Ishikawa (cell line): ENCODE measurements around the gene NOSIP.

ENCODE experiments used
- CEBPB ChIP-seq: IDR thresholded peaks from 2 replicates; pipeline ENCODE4 v1.6.1; 2012
- CREB1 ChIP-seq: IDR thresholded peaks from 2 replicates; pipeline ENCODE4 v1.6.1; 2012; ENCODE audit warnings: low read depth
- EGR1 ChIP-seq: IDR thresholded peaks from 2 replicates; pipeline ENCODE4 v1.6.1; 2012
- EP300 ChIP-seq: IDR thresholded peaks from 2 replicates; pipeline ENCODE4 v1.6.1; 2012; ENCODE audit warnings: borderline replicate concordance
- FOXM1 ChIP-seq: IDR thresholded peaks from 2 replicates; pipeline ENCODE4 v1.6.1; 2012; ENCODE audit warnings: low read depth, borderline replicate concordance
- MAX ChIP-seq: IDR thresholded peaks from 2 replicates; pipeline ENCODE4 v1.6.1; 2012
- NFIC ChIP-seq: IDR thresholded peaks from 2 replicates; pipeline ENCODE4 v1.6.1; 2012
- RAD21 ChIP-seq: IDR thresholded peaks from 2 replicates; pipeline ENCODE4 v1.6.1; 2012; ENCODE audit warnings: low read depth
- TAF1 ChIP-seq: IDR thresholded peaks from 2 replicates; pipeline ENCODE4 v1.6.1; 2012; ENCODE audit warnings: low read depth, mild to moderate bottlenecking
- TCF12 ChIP-seq: IDR thresholded peaks from 2 replicates; pipeline ENCODE4 v1.6.1; 2012; ENCODE audit warnings: low read depth
- TEAD4 ChIP-seq: IDR thresholded peaks from 2 replicates; pipeline ENCODE4 v1.6.1; 2012
- USF1 ChIP-seq: IDR thresholded peaks from 2 replicates; pipeline ENCODE4 v1.6.1; 2012
- YY1 ChIP-seq: IDR thresholded peaks from 2 replicates; pipeline ENCODE4 v1.6.1; 2012; ENCODE audit warnings: low read depth
- ZBTB7A ChIP-seq: IDR thresholded peaks from 2 replicates; pipeline ENCODE4 v1.6.1; 2012; ENCODE audit warnings: low read depth
- TF ChIP-seq, protein P1 (sequence below): IDR thresholded peaks from 2 replicates; pipeline ENCODE4 v1.6.1; 2012; ENCODE audit warnings: low read depth, mild to moderate bottlenecking

The NOSIP gene

GRCh38 chr19:49565261-49565660 lies 15.1 kb downstream of the NOSIP start:
- no peak for TF ChIP-seq YY1

DNA sequence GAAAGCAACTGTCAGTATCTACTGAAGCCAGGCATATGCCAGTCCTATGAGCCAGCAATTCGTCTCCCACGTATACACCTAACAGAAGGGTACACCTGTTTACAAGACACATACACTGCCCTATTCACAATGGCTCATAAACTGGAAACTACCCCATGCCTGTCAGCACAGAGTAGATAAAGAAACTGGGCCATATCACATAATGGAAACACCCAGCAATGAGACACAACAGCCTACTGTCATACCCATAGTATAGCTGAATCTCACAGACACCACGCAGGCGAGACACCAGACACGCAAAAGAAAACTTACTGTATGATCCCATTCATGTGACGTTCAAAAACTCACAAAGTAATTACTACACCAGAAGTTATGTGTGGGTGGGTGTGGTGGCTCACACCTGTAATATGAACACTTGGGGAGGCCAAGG lies 15.7 kb downstream of the NOSIP start:
- no peak for TF ChIP-seq CEBPB
- no peak for TF ChIP-seq EP300
- TF ChIP-seq CREB1, result no peak
- TF ChIP-seq TAF1, result no peak
- TF ChIP-seq TEAD4, result no peak
- no peak for TF ChIP-seq MAX
- TF ChIP-seq ZBTB7A, result no peak
- no peak for TF ChIP-seq YY1
- no peak for TF ChIP-seq FOXM1

GRCh38 chr19:49560358-49560900 lies 19.9 kb downstream of the NOSIP start:
- TF ChIP-seq TAF1 (no peak), CEBPB (no peak), TEAD4 (no peak), EP300 (no peak), NFIC (no peak), TCF12 (no peak), MAX (no peak), USF1 (no peak), YY1 (no peak), ZBTB7A (no peak), RAD21 (no peak), EGR1 (no peak)

DNA sequence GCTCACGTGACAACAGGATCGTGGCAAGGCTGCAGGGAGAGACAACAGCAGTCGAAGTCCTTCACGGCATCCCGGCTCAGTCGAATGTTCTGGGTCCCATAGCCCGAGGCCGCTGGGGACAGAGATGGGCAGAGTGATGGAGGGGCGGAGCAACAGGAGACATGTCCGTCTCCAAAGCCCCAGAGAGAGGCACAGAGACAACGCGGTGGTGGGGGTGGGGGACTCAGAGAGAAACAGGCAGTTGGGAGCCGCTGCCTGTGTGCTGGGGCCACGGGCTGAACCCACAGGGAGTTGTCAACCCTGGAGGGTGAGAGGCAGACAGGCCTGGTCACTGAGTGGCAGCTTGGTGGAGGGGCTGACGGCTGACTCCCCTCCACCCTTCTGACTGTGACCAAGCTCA lies 20.4 kb downstream of the NOSIP start:
- TF ChIP-seq CEBPB (no peak), FOXM1 (no peak), ZBTB7A (no peak), EGR1 (no peak), USF1 (no peak), EP300 (no peak), RAD21 (no peak)

DNA sequence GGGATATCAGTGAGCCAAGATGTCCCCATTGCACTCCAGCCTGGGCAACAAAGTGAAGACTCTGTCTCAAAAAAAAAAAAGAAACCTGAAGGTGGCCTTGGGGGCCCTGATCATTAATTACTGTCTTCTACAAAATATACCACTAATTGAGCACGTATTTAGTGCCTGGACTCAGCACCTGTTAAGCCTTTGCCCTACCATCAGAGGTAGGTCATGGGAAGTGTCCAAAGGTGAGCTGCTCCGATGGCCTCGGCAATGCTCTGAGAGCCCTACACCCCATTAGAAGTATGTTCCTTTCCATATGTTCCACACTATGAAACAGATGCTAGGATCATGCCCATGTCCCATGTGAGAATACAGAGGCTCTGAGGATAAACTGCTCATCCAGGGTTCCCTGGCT lies 20.9 kb downstream of the NOSIP start:
- TF ChIP-seq ZBTB7A, result no peak
- TF ChIP-seq, protein P1, sequence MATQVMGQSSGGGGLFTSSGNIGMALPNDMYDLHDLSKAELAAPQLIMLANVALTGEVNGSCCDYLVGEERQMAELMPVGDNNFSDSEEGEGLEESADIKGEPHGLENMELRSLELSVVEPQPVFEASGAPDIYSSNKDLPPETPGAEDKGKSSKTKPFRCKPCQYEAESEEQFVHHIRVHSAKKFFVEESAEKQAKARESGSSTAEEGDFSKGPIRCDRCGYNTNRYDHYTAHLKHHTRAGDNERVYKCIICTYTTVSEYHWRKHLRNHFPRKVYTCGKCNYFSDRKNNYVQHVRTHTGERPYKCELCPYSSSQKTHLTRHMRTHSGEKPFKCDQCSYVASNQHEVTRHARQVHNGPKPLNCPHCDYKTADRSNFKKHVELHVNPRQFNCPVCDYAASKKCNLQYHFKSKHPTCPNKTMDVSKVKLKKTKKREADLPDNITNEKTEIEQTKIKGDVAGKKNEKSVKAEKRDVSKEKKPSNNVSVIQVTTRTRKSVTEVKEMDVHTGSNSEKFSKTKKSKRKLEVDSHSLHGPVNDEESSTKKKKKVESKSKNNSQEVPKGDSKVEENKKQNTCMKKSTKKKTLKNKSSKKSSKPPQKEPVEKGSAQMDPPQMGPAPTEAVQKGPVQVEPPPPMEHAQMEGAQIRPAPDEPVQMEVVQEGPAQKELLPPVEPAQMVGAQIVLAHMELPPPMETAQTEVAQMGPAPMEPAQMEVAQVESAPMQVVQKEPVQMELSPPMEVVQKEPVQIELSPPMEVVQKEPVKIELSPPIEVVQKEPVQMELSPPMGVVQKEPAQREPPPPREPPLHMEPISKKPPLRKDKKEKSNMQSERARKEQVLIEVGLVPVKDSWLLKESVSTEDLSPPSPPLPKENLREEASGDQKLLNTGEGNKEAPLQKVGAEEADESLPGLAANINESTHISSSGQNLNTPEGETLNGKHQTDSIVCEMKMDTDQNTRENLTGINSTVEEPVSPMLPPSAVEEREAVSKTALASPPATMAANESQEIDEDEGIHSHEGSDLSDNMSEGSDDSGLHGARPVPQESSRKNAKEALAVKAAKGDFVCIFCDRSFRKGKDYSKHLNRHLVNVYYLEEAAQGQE, result no peak
- TF ChIP-seq YY1, result no peak
- TF ChIP-seq TCF12, result no peak
- TF ChIP-seq EP300, result no peak
- no peak for TF ChIP-seq FOXM1
- TF ChIP-seq CEBPB, result no peak
- no peak for TF ChIP-seq RAD21
- no peak for TF ChIP-seq CREB1
- no peak for TF ChIP-seq NFIC
- no peak for TF ChIP-seq USF1
- TF ChIP-seq TEAD4, result no peak
- TF ChIP-seq EGR1, result no peak
- no peak for TF ChIP-seq TAF1
- no peak for TF ChIP-seq MAX

DNA sequence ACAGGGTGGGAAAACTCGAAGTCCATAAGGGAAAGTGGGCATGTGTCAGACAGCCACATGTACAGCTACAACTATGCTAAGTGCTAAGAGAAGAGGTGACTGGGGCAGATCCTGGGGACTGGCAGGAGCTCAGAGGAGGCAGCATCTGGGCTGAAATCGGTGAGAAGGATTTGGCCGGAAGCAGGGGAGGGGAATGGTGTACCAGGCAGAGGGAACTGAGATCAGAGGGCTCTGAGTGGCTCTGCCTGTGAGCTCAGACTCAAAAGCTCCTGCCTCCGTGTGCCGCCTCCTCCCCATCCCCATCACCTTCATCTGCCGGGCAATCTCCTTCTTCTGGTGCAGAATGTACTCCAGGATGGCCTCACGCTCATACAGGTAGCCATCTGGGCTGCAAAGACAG lies 21.8 kb downstream of the NOSIP start:
- TF ChIP-seq FOXM1, result no peak
- TF ChIP-seq CEBPB, result no peak
- no peak for TF ChIP-seq EGR1
- no peak for TF ChIP-seq CREB1
- TF ChIP-seq ZBTB7A, result no peak
- no peak for TF ChIP-seq TCF12
- TF ChIP-seq USF1, result no peak
- TF ChIP-seq MAX, result no peak
- TF ChIP-seq TAF1, result no peak
- no peak for TF ChIP-seq YY1
- TF ChIP-seq TEAD4, result no peak
- no peak for TF ChIP-seq RAD21
- TF ChIP-seq, protein P1, result no peak
- no peak for TF ChIP-seq EP300
- TF ChIP-seq NFIC, result no peak
